ENCODE data around the gene CBFA2T3. TPM values are rescaled to one million over a fixed set of nuclear protein-coding genes. Genes with fewer than 3 reads are reported as not detected.
A peak's percentile ranks its signal among the peaks of the same experiment; 100 is the strongest.

CBFA2T3 gene
- total and polyA plus RNA-seq, 10 donors = 8.4 to 59.8 (median 26.3) TPM

- peaks cover 32 to 74% (median 66%) of the 10 kb centered on the region in 6 donors for H3K4me1 ChIP-seq
- TF ChIP-seq, protein P1, sequence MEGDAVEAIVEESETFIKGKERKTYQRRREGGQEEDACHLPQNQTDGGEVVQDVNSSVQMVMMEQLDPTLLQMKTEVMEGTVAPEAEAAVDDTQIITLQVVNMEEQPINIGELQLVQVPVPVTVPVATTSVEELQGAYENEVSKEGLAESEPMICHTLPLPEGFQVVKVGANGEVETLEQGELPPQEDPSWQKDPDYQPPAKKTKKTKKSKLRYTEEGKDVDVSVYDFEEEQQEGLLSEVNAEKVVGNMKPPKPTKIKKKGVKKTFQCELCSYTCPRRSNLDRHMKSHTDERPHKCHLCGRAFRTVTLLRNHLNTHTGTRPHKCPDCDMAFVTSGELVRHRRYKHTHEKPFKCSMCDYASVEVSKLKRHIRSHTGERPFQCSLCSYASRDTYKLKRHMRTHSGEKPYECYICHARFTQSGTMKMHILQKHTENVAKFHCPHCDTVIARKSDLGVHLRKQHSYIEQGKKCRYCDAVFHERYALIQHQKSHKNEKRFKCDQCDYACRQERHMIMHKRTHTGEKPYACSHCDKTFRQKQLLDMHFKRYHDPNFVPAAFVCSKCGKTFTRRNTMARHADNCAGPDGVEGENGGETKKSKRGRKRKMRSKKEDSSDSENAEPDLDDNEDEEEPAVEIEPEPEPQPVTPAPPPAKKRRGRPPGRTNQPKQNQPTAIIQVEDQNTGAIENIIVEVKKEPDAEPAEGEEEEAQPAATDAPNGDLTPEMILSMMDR (IDR thresholded peaks at IDR 0.05 in 8 of 11, conservative IDR thresholded peaks at IDR 0.05 in 3 of 11) = peak; percentile 58 to 84 (median 69)
- TF ChIP-seq POLR2A (IDR thresholded peaks at IDR 0.05) (no peak), POLR2AphosphoS5 (IDR thresholded peaks at IDR 0.05) (peak in 1 of 3 donors; percentile 18)
- H3K36me3 ChIP-seq = peaks cover 0 to 53% (median 38%) of the 10 kb centered on the region in 6 donors
- peak; percentile 93 for DNase-seq
- intact Hi-C loops (cut with DNase I; ENCODE audit: low total_unique reads) = loop anchor here (5.0 kb wide), 1 partner anchor 46 kb away; the partner anchor contains the start of gene APRT
- H3K27me3 ChIP-seq (replicated peaks in 1 of 7) = no peaks in the 10 kb centered on the region
- peak overlapping the region in 7 of 8 donors; percentile 72 to 94 (median 88) for H3K27ac ChIP-seq
- H3K9me3 ChIP-seq = no peaks in the 10 kb centered on the region
- WGBS, 5 donors = 11 to 16% (median 14%) methylated on average over 12 of the region's 12 CpGs
- peak overlapping the region; percentile 90 to 100 (median 97) for H3K4me3 ChIP-seq
Measured at GRCh38 chr16:88857728-88858339, 119.2 kb downstream of the CBFA2T3 start.

DNA sequence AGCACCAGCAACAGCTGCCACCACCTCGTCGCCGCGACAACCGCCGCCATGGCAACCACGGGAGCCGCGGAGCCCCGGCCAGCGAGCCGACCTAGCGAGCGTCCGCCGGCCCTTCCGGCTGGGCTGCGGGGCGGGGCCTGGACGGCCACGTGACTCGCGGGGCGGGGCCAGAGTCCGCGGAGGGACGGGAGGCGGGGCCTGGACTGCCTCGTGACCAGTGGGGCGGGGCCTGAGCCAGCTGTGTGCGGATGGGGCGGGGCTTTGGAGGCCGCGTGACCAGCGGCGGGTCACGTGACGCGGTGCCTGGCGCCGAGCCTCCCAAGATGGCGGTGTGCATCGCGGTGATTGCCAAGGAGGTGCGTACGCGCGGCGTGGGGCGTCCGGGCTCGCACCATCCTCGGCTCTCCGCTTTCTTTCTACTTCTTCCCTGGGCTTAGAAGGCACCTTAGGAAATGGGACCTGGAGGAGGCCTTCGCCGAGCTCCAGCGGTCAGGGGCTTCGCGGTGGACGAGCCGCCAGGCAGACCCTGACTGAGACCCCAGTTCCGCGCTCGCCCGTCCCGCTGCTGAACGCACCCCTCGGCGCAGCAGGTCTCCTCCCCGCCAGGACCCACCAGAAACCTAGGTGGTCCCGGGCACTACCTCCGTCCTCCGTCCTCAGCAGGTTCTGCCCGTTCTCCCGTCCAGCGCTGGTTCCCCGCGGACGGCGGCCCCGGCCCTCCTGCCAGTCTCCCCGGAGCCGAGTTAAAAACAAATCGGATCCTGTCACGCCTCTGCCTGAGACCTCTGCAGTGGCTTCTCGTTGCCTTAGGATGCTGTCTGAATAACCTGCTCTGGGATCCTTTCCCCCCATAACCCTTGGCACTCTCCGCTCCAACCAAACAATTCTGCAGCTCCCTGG, 119.9 kb downstream of the CBFA2T3 start, which contains the start of the genes GALNS and TRAPPC2L:
TSS of gene GALNS (minus strand) at position 120 of the 900 bp plus-strand sequence. CDS start at position 50, 70 bp downstream.
TSS of gene TRAPPC2L (plus strand) at position 300 of the 900 bp plus-strand sequence. CDS start at position 324, 24 bp downstream.
- intact Hi-C loops (cut with DNase I; ENCODE audit: low total_unique reads) = loop anchor here (5.0 kb wide), 1 partner anchor 45 kb away; the partner anchor contains the start of gene APRT
- peaks cover 32 to 80% (median 67%) of the 10 kb centered on the region in 6 donors for H3K4me1 ChIP-seq
- TF ChIP-seq POLR2AphosphoS5 (IDR thresholded peaks at IDR 0.05) (peak; percentile 98), POLR2A (IDR thresholded peaks at IDR 0.05) (peak in 1 of 3 donors; percentile 68)
- TF ChIP-seq, protein P1 (IDR thresholded peaks at IDR 0.05 in 8 of 11, conservative IDR thresholded peaks at IDR 0.05 in 3 of 11) = peak in 1 of 11 experiments; percentile 21
- H3K27me3 ChIP-seq (replicated peaks in 1 of 7) = no peaks in the 10 kb centered on the region
- H3K4me3 ChIP-seq = peak within 1 kb of the TSS; percentile 90 to 100 (median 97)
- DNase-seq = peak; percentile 99
- 0 to 1% (median 1%) methylated on average over 13 to 87 of the region's 87 CpGs for WGBS, 5 donors
- H3K9me3 ChIP-seq = no peaks in the 10 kb centered on the region
- peaks cover 0 to 49% (median 31%) of the 10 kb centered on the region in 6 donors for H3K36me3 ChIP-seq
- H3K27ac ChIP-seq = peak within 1 kb of the TSS; percentile 69 to 94 (median 88)

GRCh38 chr16:88856122-88856827, 120.7 kb downstream of the CBFA2T3 start:
- Histone ChIP-seq H3K9me3 (no peaks in the 10 kb centered on the region), H3K27ac (peak overlapping the region; percentile 69 to 94 (median 88)), H3K4me1 (peaks cover 32 to 80% (median 67%) of the 10 kb centered on the region in 6 donors), H3K27me3 (replicated peaks in 1 of 7) (no peaks in the 10 kb centered on the region), H3K4me3 (peak overlapping the region; percentile 90 to 100 (median 97)), H3K36me3 (peaks cover 0 to 49% (median 23%) of the 10 kb centered on the region in 6 donors)
- TF ChIP-seq POLR2AphosphoS5 (IDR thresholded peaks at IDR 0.05) (no peak), POLR2A (IDR thresholded peaks at IDR 0.05) (no peak)
- TF ChIP-seq, protein P1 (IDR thresholded peaks at IDR 0.05 in 8 of 11, conservative IDR thresholded peaks at IDR 0.05 in 3 of 11) = no peak
- WGBS, 5 donors = 19 to 34% (median 24%) methylated on average over 13 to 45 of the region's 53 CpGs
- intact Hi-C loops (cut with DNase I; ENCODE audit: low total_unique reads) = loop anchor here (5.0 kb wide), 1 partner anchor 44 kb away; the partner anchor contains the start of gene APRT
- DNase-seq = peak; percentile 90

All from spleen (tissue), 11 donors.